DOHH2 (cell line): ENCODE measurements around the gene SPAG6.

Source experiments
- H3F3A ChIP-seq: fragments of 200-600 bp; sonication (generic), shearing (Covaris generic); 2 replicates; pipeline ENCODE4 v1.6.0; 2016; ENCODE audit warnings: antibody characterized with exemption, mild to moderate bottlenecking; ENCODE audit not compliant: control insufficient read depth, insufficient read depth
- H3K27ac ChIP-seq: fragments of 200-600 bp; sonication (generic); 2 replicates; pipeline ENCODE4 v1.5.1; 2014; ENCODE audit warnings: low read depth, mild to moderate bottlenecking, low read length, moderate library complexity
- H3K27me3 ChIP-seq: fragments of 200-600 bp; sonication (generic); 2 replicates; pipeline ENCODE4 v1.6.1; 2014; ENCODE audit warnings: mild to moderate bottlenecking, low read length, mixed read lengths; ENCODE audit not compliant: control insufficient read depth
- H3K36me3 ChIP-seq: fragments of 200-600 bp; sonication (generic); 2 replicates; pipeline ENCODE4 v1.6.1; 2014; ENCODE audit warnings: mild to moderate bottlenecking, low read length, moderate library complexity, mixed read lengths; ENCODE audit not compliant: control insufficient read depth
- H3K4me1 ChIP-seq: fragments of 200-600 bp; sonication (generic); 2 replicates; pipeline ENCODE4 v1.6.1; 2014; ENCODE audit warnings: mild to moderate bottlenecking, low read length, mixed read lengths; ENCODE audit not compliant: control insufficient read depth
- H3K4me2 ChIP-seq: fragments of 200-600 bp; sonication (generic); 2 replicates; pipeline ENCODE4 v1.6.0; 2014; ENCODE audit warnings: mild to moderate bottlenecking, low read length, moderate library complexity
- H3K4me3 ChIP-seq: fragments of 200-600 bp; sonication (generic); 2 replicates; pipeline ENCODE4 v1.5.1; 2014; ENCODE audit warnings: mild to moderate bottlenecking, low read length, mixed read lengths
- H3K79me2 ChIP-seq: fragments of 200-600 bp; sonication (generic); 2 replicates; pipeline ENCODE4 v1.6.1; 2014; ENCODE audit warnings: mild to moderate bottlenecking, low read length, mixed read lengths; ENCODE audit not compliant: control insufficient read depth
- H3K9me2 ChIP-seq: fragments of 200-600 bp; sonication (generic); replicated peaks from 2 replicates; pipeline ENCODE4 v1.6.1; 2014; ENCODE audit warnings: mild to moderate bottlenecking, low read length, mixed read lengths; ENCODE audit not compliant: control insufficient read depth
- H3K9me3 ChIP-seq: fragments of 200-600 bp; sonication (generic); 2 replicates; pipeline ENCODE4 v1.6.1; 2014; ENCODE audit warnings: antibody characterized with exemption, low read length, mixed read lengths; ENCODE audit not compliant: control insufficient read depth, insufficient read depth
- H4K20me1 ChIP-seq: fragments of 200-600 bp; sonication (generic); 2 replicates; pipeline ENCODE4 v1.6.0; 2014; ENCODE audit warnings: low read depth, mild to moderate bottlenecking, antibody characterized with exemption, low read length, moderate library complexity; ENCODE audit not compliant: control insufficient read depth, insufficient read depth
- EZH2phosphoT487 ChIP-seq: fragments of 200-600 bp; sonication (generic); IDR thresholded peaks from 2 replicates; pipeline ENCODE4 v1.6.1; 2017; ENCODE audit warnings: borderline replicate concordance, mild to moderate bottlenecking, antibody characterized with exemption, low read length, moderate library complexity, mixed read lengths
- TF ChIP-seq, protein P1 (sequence below): fragments of 200-600 bp; sonication (generic); IDR thresholded peaks from one replicate; pipeline ENCODE4 v1.5.1; 2014; ENCODE audit warnings: antibody characterized with exemption, mild to moderate bottlenecking, low read depth, low read length; ENCODE audit not compliant: poor library complexity, severe bottlenecking

SPAG6 gene

DNA sequence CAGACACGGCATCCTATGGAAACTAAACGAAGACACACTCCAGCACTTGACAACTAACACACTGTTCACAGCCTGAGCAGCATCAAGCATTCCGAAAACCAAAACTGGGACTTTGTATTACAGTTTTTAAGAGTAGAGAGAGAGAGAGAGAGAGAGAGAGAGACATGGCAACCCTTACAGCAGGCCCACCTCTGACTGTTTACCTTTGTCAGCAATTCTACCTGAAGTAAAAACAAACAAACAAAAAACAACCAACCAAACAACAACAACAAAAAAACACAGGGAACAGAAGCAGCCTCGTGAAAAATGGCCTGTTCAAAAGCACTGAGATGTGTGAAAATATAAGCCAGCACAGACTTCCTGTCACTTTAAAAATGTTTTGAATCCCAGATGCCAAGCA lies 118.0 kb downstream of the SPAG6 start:
- Histone ChIP-seq H3K79me2 (no peaks in the 10 kb centered on the region), H3K9me3 (no peaks in the 10 kb centered on the region), H3K4me3 (no peak overlapping the region), H4K20me1 (no peaks in the 10 kb centered on the region), H3K27ac (no peak overlapping the region), H3F3A (no peaks in the 10 kb centered on the region), H3K4me2 (no peak overlapping the region), H3K36me3 (no peaks in the 10 kb centered on the region), H3K27me3 (no peaks in the 10 kb centered on the region), H3K4me1 (no peaks in the 10 kb centered on the region), H3K9me2 (no peaks in the 10 kb centered on the region)
- TF ChIP-seq, protein P1, sequence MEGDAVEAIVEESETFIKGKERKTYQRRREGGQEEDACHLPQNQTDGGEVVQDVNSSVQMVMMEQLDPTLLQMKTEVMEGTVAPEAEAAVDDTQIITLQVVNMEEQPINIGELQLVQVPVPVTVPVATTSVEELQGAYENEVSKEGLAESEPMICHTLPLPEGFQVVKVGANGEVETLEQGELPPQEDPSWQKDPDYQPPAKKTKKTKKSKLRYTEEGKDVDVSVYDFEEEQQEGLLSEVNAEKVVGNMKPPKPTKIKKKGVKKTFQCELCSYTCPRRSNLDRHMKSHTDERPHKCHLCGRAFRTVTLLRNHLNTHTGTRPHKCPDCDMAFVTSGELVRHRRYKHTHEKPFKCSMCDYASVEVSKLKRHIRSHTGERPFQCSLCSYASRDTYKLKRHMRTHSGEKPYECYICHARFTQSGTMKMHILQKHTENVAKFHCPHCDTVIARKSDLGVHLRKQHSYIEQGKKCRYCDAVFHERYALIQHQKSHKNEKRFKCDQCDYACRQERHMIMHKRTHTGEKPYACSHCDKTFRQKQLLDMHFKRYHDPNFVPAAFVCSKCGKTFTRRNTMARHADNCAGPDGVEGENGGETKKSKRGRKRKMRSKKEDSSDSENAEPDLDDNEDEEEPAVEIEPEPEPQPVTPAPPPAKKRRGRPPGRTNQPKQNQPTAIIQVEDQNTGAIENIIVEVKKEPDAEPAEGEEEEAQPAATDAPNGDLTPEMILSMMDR: no peak
- no peak for TF ChIP-seq EZH2phosphoT487

- no peaks in the 10 kb centered on the region for H3K9me3 ChIP-seq
- peaks cover 2% of the 10 kb centered on the region; the same call in 1 of the 2 replicates for H3K27me3 ChIP-seq
- H3K4me3 ChIP-seq: no peak overlapping the region
- H3K36me3 ChIP-seq: no peaks in the 10 kb centered on the region
- no peaks in the 10 kb centered on the region for H3K79me2 ChIP-seq
- H3F3A ChIP-seq: no peaks in the 10 kb centered on the region
- no peaks in the 10 kb centered on the region for H3K9me2 ChIP-seq
- H4K20me1 ChIP-seq: no peaks in the 10 kb centered on the region
- H3K4me1 ChIP-seq: no peaks in the 10 kb centered on the region
- H3K27ac ChIP-seq: no peak overlapping the region
- TF ChIP-seq, protein P1: no peak
- no peak for TF ChIP-seq EZH2phosphoT487
- no peak overlapping the region for H3K4me2 ChIP-seq
These were observed 119.8 kb downstream of the SPAG6 start for GRCh38 chr10:22464966-22465629.

DNA sequence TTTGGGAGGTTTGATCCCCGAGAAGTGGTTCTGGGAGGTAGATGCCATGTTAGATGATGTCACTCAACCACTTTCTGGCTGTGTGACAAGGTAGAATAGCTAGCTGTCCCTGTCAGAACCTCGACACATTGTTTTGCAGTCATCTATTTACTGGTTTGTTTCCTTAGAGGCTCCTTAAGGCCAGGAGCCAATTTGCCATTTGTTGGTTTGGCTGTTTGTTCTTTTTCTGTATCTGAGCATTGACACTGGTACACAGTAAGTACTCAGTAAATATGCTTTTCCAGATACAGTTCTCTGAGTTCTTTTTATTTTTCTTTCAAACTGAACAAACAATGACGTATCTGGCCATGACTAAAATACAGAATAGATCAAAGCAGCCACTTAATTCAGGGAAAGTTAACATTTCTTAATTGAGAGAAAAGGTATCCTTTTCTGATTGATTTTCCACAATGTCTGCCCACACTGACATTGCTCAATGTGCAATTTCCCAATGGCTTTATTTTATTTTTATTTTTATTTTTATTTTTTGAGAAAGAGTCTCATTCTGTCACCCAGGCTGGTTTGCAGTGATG lies 121.6 kb downstream of the SPAG6 start:
- Histone ChIP-seq H3K4me3 (no peak overlapping the region), H3K79me2 (no peaks in the 10 kb centered on the region), H3K27me3 (peaks cover 11% of the 10 kb centered on the region; the same call in 1 of the 2 replicates), H4K20me1 (no peaks in the 10 kb centered on the region), H3K9me2 (no peaks in the 10 kb centered on the region), H3K27ac (no peak overlapping the region), H3K4me2 (no peak overlapping the region), H3F3A (no peaks in the 10 kb centered on the region), H3K36me3 (no peaks in the 10 kb centered on the region), H3K4me1 (no peaks in the 10 kb centered on the region), H3K9me3 (no peaks in the 10 kb centered on the region)
- TF ChIP-seq EZH2phosphoT487: no peak
- TF ChIP-seq, protein P1: no peak
